ENCODE results near the gene SGMS1.

The SGMS1 gene

GRCh38 chr10:50531388-50532077 is 92.2 kb downstream of the SGMS1 start:
- no peak for DNase-seq

DNA sequence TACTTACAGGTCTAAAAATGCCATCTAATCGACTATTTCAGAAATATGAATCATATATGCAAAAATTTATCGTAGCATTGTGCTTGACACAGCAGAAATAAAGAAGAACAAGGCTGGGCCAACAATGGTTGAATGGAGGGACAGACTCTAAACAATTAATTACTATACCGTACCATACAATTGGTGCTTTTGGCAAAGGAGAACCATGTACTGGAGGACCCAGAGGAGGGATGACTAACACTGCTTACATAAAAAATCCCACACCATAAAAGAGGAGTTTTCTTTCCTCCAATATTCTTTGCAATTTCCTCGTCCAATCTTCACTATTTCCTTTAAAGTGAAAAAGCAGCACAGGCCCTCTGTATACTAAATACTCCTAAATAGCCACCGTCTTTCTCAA is 94.1 kb downstream of the SGMS1 start:
- no peak for DNase-seq

DNA sequence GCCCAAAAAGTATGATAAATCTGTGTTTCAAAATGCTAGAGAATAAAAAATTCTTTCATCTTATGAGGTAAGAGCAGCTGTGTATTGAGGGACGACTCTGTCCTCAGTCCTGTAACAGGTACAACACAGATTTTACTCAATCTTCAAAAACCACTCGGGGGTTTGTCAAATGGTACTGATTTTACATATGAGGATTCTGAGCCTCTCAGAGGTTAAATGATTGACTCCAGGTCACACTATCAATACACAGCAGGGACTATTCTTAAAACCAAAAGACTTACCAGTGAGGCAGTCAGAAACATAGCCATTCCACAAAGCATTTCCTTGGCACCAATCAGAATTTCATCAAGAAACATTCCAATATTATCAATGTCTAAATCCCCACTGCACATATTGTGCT is 95.5 kb downstream of the SGMS1 start:
- DNase-seq: no peak

DNA sequence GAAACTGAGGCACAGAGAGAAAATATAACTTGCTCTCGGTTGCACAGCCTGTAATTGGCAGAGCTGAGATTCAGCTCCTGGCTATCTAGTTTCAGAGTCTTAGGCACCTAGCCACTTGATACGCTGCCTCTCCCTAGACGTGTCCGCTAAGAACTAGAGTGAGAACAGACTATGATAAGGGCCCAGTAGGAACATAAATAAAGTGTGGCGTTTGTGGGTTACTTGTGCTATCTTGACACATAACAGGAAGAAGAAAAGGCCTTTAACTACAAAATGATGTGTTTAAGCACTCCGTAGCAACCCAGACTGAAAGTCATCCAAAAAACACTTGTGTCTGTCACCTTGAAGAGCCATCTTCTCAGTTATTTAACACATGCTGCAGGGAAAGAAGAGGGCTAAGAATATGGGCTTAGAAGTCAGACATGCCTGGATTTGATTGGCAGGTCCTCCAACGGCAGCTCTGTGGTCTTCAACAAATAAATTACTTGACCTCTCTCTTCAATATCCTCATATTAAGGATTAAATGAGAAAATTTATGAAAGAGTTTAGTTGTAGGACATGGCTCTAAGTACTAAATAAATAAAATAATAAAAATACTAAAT is 96.2 kb downstream of the SGMS1 start:
- no peak for DNase-seq

GRCh38 chr10:50526185-50526584 is 97.6 kb downstream of the SGMS1 start:
- DNase-seq: no peak

DNA sequence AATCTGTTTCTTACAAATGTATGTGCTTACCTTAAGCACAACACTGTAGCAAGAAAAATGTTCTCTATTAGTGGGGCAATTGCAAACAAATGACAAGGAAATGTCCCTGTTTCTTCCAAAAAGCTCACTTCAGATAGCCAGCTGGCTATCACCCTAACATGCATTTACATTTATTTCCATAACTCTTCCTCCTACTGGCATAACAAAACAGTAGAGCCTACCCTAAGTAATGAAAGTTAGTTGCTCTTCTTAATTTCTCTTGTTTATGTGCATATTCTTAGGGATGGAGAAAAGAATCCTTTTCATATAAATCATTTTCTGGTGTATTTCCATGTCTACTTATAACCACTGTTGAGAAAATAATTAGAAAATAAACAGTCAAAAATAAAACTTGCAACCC is 100.4 kb downstream of the SGMS1 start:
- DNase-seq: no peak

- no peak for DNase-seq
Measured at GRCh38 chr10:50522908-50523307, 100.8 kb downstream of the SGMS1 start.

GRCh38 chr10:50520115-50520514 is 103.6 kb downstream of the SGMS1 start:
- no peak for DNase-seq

DNA sequence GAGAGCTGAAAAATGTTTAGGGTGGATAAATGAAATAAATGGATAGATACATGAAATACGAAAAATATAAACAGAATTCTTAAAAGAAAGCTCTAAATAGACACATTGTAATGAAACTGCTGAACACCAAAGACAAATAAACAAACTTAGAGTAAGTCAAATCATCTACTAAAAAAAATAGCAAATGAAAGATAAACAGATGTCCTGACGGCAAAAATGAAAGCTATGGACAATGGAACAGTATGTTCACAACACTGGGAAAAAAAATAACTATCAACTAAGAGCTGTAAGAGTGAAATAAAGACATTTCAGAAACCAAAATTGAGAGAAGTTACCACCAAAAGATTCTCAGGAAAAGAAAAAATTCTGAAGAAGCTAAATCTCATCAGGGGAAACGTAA is 106.1 kb downstream of the SGMS1 start:
- DNase-seq: no peak

DNA sequence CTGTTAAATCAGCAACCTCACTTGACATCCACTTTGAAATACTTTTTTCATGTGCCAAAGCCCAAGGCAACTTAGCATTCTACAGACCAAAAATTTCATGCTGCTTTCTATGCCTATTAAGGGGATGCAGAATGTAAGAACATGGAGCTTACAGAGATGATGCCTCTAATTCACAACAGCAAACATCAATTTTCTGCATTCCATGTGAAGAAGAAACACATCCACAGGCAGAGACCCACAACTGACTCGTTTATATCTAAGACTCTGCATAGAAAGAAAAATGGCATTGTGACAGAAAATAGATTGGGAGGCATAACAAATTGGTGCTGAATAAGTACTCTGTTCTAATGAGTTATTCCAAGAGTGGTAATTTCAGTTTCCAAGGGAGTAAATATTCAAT is 107.6 kb downstream of the SGMS1 start:
- DNase-seq: no peak

DNA sequence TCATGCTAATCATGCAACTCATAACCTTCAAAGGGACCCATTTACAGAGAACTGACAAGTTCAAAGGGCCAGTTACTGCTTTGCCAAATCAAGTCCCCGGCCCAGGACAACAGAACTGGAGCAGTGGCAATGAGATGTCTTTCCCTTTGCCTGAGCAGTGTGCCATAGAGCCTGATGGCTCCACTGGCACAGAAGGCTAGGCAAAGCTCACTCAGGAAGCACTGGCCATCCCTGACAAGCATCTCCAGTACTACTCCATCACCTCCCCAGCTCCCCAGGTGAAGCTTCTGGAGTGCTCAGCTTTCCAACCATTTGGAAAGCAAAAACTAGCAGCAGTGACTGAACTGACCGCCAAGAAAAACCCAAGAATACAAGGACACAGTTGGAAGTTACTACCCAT is 108.3 kb downstream of the SGMS1 start:
- no peak for DNase-seq

- DNase-seq: no peak
Measured at GRCh38 chr10:50514995-50515394, 108.8 kb downstream of the SGMS1 start.

DNA sequence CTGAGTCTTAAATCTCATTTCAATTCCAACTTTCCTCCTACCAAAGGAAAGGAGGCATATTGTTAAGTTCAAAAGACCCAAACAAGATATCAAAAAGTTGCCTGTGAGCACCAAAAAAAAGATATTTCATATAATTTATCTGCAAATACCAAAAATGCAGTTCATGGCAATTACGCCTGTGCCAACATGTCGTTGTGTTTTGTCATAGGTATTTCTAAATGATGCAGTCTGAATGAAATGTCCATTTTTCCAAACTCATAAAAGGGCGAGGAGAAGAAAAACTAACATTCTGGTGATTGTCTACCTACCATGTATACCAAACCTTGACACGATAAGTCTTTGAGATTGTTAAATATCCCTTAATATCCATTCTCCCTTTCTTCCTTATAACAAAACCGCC is 109.8 kb downstream of the SGMS1 start:
- DNase-seq: no peak

GRCh38 chr10:50512743-50513416 is 110.9 kb downstream of the SGMS1 start:
- no peak for DNase-seq

DNA sequence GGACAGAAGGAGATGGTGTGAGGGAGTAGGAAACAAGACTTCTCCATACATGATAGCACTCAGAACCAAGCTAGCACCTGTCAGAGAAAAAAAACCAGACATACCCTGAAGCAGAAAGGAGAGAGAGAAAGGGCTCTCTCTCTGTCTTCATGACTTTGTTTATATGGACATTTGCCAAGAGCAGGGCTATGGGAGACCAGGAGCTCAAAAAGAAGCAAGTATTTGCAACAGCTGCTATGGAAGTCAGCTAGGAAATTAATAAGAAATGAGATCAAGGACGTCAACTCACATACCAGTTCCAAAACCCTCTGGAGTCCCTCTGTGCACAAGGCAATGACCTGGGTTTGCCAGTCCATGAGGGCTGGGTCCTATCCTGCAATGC is 111.6 kb downstream of the SGMS1 start:
- no peak for DNase-seq

DNA sequence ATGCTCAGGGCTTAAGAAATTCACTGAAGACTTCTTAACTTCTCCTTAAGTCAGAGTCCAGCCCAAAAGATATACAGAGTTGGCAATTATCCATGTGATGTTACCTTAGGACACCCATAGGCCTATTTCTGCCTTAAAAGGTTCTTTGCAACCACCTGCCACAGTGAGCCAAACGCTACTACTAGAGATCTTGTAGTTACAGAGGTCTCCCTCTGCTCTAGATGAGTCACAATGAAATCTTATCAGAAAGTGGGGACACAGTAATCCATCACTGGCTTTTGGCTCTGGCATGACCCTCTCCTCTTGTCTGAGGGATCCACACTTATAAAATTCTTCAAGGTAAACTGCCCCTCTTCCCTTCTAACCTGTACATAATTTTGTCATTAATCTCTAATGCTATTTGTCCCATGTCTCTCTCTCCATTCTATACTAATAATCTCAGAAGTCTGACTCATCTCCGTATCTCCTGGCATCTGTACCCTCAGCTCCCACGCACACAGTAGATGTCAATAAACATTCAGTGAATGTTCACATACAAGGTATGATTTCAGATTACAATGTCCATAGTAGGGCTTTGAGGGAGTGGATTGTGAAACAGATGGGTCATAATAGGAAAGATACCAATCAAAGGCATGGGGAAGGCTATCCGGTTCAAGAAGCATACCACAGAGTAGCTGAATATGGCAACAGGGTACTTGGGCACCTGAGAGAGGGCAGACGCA is 112.1 kb downstream of the SGMS1 start:
- no peak for DNase-seq

DNA sequence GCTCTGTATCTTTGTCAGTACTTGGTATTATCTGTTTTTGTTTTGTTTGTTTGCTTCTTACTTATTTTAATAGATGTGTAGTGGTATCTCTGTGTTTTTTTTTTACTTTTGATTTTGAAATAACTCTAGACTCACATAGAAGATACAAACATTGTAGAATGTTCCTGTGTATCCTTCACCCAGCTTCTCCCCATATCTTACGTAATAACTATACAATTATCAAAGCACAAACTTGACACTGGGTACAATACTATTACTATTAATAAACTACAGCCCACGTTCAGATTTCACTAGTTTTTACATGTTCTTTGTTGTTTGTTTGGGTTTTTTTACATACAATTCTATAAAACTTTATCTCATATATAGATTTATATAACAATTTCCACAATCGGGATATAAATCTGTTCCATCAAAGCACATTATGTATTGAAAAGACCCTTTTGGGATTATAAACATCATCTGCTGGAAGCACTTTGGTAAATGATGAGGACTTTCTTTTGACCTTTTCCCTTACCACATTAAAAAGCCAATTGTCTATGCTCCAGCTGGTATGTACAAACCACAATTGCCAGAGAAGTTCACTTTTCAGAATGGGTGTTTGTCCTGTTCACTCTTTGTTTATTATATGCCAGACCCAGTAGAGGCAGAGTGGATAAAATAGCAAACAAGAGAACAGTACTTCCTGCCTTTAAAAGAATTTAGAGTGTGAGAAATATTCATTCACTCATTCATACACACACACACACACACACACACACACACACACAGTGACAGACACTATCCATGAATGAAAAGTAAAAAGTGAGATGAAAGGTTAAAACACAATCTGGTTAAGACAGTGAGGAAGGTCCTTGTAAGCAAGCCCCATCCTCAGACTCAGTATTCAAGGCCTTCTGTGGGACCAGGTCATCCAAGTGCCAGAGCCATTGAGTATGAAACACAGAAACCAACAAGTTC is 113.0 kb downstream of the SGMS1 start:
- no peak for DNase-seq

DNA sequence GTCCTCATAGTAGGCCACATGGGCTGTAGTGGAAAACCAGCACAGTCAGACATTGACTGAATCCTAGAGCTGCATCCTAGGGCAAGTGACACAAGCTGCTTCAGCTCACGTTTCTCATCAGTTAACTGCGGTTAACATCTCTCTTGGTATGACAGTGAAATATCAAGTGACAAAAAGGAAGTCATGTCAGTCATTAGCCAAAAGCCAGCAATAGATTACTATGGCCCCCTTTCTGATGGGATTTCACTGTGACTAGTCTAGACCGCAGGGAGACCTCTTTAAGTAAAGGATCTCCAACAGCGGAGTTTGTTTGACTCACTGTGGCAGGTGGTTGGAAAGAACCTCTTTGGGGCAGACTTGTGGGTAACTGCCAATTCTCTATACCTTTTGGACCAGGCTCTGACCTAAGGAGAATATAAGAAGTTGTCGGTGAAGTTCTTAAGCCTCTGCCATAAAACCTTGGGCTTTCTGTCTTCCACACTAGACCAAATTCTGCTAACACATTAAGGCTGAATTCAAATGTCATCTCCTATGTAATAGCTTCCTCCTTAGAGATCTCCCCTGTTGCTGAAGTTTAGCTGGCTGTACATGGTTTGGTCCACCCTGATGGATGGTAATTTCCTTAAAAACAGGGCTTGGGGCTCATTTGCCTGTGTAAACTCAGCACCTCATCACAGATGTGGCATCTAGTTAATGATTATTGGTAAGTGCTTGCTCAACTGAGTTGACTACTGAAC is 115.3 kb downstream of the SGMS1 start:
- no peak for DNase-seq

- no peak for DNase-seq
Measured at GRCh38 chr10:50506861-50507573, 116.7 kb downstream of the SGMS1 start.

- DNase-seq: no peak
Measured at GRCh38 chr10:50504389-50504788, 119.4 kb downstream of the SGMS1 start.

DNA sequence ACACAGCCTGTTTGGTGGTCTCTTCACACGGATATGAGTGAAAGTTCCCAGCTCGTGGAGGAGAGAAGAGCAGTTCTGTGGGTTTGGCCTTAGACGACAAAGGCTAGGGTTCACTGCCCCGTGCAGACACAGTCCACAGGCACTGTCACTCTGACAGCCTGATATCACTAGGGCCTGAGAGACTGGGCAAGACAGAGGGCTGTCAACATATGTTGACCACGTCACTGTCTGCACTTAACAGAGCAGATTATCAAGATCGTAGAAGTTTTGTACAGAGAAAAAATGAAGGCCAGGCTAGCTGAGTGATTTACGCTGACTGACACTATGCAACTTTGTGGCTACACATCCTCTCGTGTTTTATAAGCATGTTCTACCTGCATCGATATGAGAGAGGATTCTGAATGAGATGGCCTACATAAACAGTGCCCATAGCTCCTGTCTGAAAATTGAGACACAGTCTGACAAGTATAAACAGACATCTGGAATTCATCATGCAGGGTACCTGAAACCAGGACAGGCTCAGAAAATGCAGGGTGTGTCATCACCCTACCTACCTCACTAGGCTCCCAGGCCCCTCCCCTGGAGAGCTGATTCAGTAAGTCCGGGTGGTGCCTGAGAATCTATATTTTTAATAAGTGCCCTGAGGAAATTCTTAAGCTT is 120.0 kb downstream of the SGMS1 start:
- DNase-seq: no peak
